K562 (cell line): ENCODE measurements around the gene TFCP2. TPM values are rescaled to one million over a fixed set of nuclear protein-coding genes. Genes with fewer than 3 reads are reported as not detected.

Experiments used
- ETS1 ChIP-seq: conservative IDR thresholded peaks from 2 replicates; pipeline ENCODE4 v1.6.1; 2011; ENCODE audit warnings: low read depth, mild to moderate bottlenecking, low read length; ENCODE audit not compliant: control insufficient read depth
- GATA2 ChIP-seq: sonication (generic); formaldehyde crosslinking; IDR thresholded peaks from 2 replicates; pipeline ENCODE4 v1.4.0; 2020; ENCODE audit warnings: mild to moderate bottlenecking, missing genetic modification reagents
- HDAC2 ChIP-seq: fragments of 450-650 bp; IDR thresholded peaks from 2 replicates; pipeline ENCODE4 v1.6.1; 2016; ENCODE audit warnings: mild to moderate bottlenecking
- HES1 ChIP-seq: fragments of 450-650 bp; IDR thresholded peaks from 2 replicates; pipeline ENCODE4 v1.6.1; 2016; ENCODE audit warnings: low read depth, mild to moderate bottlenecking, moderate library complexity
- HINFP ChIP-seq: fragments of 450-650 bp; conservative IDR thresholded peaks from 2 replicates; pipeline ENCODE4 v1.6.1; 2016; ENCODE audit warnings: missing genetic modification characterization, low read depth, mild to moderate bottlenecking, control low read depth, missing compliant biosample characterization
- HMG20A ChIP-seq: fragments of 450-650 bp; formaldehyde crosslinking; conservative IDR thresholded peaks from 2 replicates; pipeline ENCODE4 v1.4.0; 2020; ENCODE audit warnings: mild to moderate bottlenecking, mixed read lengths
- HNRNPLL ChIP-seq: fragments of 200-400 bp; formaldehyde crosslinking; IDR thresholded peaks from 2 replicates; pipeline ENCODE4 v1.6.1; 2017; ENCODE audit warnings: low read length, low read depth, mild to moderate bottlenecking; ENCODE audit not compliant: poor library complexity, severe bottlenecking
- KLF10 ChIP-seq: fragments of 250-450 bp; sonication (Bioruptor Pico); IDR thresholded peaks from 2 replicates; pipeline ENCODE4 v1.6.1; 2021; ENCODE audit warnings: matching md5 sums
- KLF13 ChIP-seq: fragments of 450-650 bp; IDR thresholded peaks from 2 replicates; pipeline ENCODE4 v1.6.1; 2016; ENCODE audit warnings: missing genetic modification characterization, low read depth, mild to moderate bottlenecking, missing compliant biosample characterization, moderate library complexity, borderline replicate concordance
- KLF6 ChIP-seq: fragments of 250-450 bp; sonication (Bioruptor Pico); IDR thresholded peaks from 2 replicates; pipeline ENCODE4 v1.4.0; 2020; ENCODE audit warnings: mild to moderate bottlenecking, moderate library complexity, borderline replicate concordance
- L3MBTL2 ChIP-seq: fragments of 450-650 bp; IDR thresholded peaks from 2 replicates; pipeline ENCODE4 v1.6.1; 2016; ENCODE audit warnings: mild to moderate bottlenecking, moderate library complexity
- PBX2 ChIP-seq, 2 experiments: IDR thresholded peaks in 1 of 2; conservative IDR thresholded peaks in 1 of 2; 2 replicates each; pipeline ENCODE4 v1.6.1; 2016; ENCODE audit warnings: low read depth in 2 of 2, mild to moderate bottlenecking in 1 of 2, missing compliant biosample characterization in 1 of 2, missing genetic modification characterization in 1 of 2, moderate library complexity in 1 of 2
- POLR2AphosphoS5 ChIP-seq: IDR thresholded peaks from 2 replicates; pipeline ENCODE4 v1.6.1; 2011; ENCODE audit warnings: mild to moderate bottlenecking, low read depth, low read length, moderate library complexity; ENCODE audit not compliant: control insufficient read depth, insufficient read depth
- SMAD4 ChIP-seq: fragments of 250-450 bp; sonication (Bioruptor Pico); conservative IDR thresholded peaks from 2 replicates; pipeline ENCODE4 v1.8.0; 2021; ENCODE audit warnings: inconsistent platforms, mild to moderate bottlenecking, moderate library complexity
- ZKSCAN1 ChIP-seq: fragments of 150-350 bp; IDR thresholded peaks from 2 replicates; pipeline ENCODE4 v1.6.1; 2016; ENCODE audit warnings: low read depth, low read length
- ZNF398 ChIP-seq: fragments of 250-450 bp; sonication (Bioruptor Pico); IDR thresholded peaks from 2 replicates; pipeline ENCODE4 v1.8.0; 2021; ENCODE audit warnings: moderate library complexity, mild to moderate bottlenecking, inconsistent platforms
- ZNF589 ChIP-seq: fragments of 200-800 bp; sonication (Bioruptor generic); IDR thresholded peaks from 2 replicates; pipeline ENCODE4 v1.6.1; 2016; ENCODE audit warnings: low read depth, missing genetic modification characterization, missing compliant biosample characterization
- polyA plus RNA-seq, 8 experiments: library from polyadenylated mRNA; depleted of rRNA in 4 of 8; stranded (reverse) in 5 of 8; unstranded in 3 of 8; fragments of >200 nt; fragmentation: Nextera tagmentation in 2 of 8; fragmentation: Illumina TruSeq in 1 of 8; extraction: Ambion mirVana in 2 of 8; extraction: Trizol in 1 of 8; gene quantifications; 2 replicates each; pipeline versions ENCODE4 v1.2.1 to v1.2.3, GENCODE V29; 2011 to 2014; ENCODE audit warnings: inconsistent platforms in 1 of 8, missing spikeins in 1 of 8
- total RNA-seq, 7 experiments: library from RNA; depleted of rRNA in 6 of 7; stranded (reverse); fragments of >200 nt in 6 of 7; fragmentation: Illumina TruSeq in 2 of 7; extraction: Trizol in 2 of 7; gene quantifications; 2 replicates each; pipeline versions ENCODE4 v1.2.1 to v1.2.3, GENCODE V29; 2011 to 2021; ENCODE audit warnings: low replicate concordance in 1 of 7

The TFCP2 gene
- total and polyA plus RNA-seq, 9 of the 15 experiments (the other 6 are each of a cell fraction or from before 2014, with no cell fraction given), result 8.0 to 38.9 (median 19.3) TPM

- TF ChIP-seq ZNF398 (CRISPR knock-in tag), result no peak
- no peak for TF ChIP-seq HES1
- no peak for TF ChIP-seq HNRNPLL
- no peak for TF ChIP-seq PBX2 (CRISPR knock-in tag; IDR thresholded peaks at IDR 0.05; ENCODE audit: low read depth)
- no peak for TF ChIP-seq PBX2 (tag; conservative IDR thresholded peaks at IDR 0.05; ENCODE audit: low read depth)
- peak; percentile 98 for TF ChIP-seq L3MBTL2
- peak; percentile 78 for TF ChIP-seq SMAD4 (CRISPR knock-in tag)
- TF ChIP-seq HINFP (tag), result no peak
- no peak for TF ChIP-seq HMG20A (CRISPR knock-in tag)
- TF ChIP-seq KLF10, result no peak
- peak; percentile 89 for TF ChIP-seq POLR2AphosphoS5
- TF ChIP-seq ZKSCAN1, result peak; percentile 32; the same call in 1 of the 2 replicates
- peak; percentile 66; the same call in 1 of the 2 replicates for TF ChIP-seq KLF6 (CRISPR knock-in tag)
- peak; percentile 39; the same call in 1 of the 2 replicates for TF ChIP-seq ETS1
- 0 out of 2 replicates have a peak, but pooled peaks have one; percentile 49 for TF ChIP-seq KLF13 (tag)
- no peak for TF ChIP-seq GATA2 (CRISPR knock-in tag)
- TF ChIP-seq ZNF589 (CRISPR knock-in tag), result no peak
- peak; percentile 81; the same call in 1 of the 2 replicates for TF ChIP-seq HDAC2
Measured at GRCh38 chr12:51047655-51048540, 125.0 kb downstream of the TFCP2 start, which contains the start of gene LETMD1 (continued).
